HEK293 (cell line): Measurements from ENCODE around the gene BICRAL.

Experiments used
- HOXA7 ChIP-seq: sonication (generic); formaldehyde crosslinking; IDR thresholded peaks from 2 replicates; pipeline ENCODE4 v1.8.1; 2022; ENCODE audit warnings: missing genetic modification reagents, borderline replicate concordance
- INSM2 ChIP-seq: fragments of 450-650 bp; formaldehyde crosslinking; IDR thresholded peaks from 2 replicates; pipeline ENCODE4 v1.5.1; 2016; ENCODE audit warnings: missing biosample characterization, missing genetic modification characterization
- WT1 ChIP-seq: fragments of 450-650 bp; formaldehyde crosslinking; IDR thresholded peaks from 2 replicates; pipeline ENCODE4 v1.5.1; 2016; ENCODE audit warnings: missing biosample characterization, missing genetic modification characterization
- ZFP41 ChIP-seq: fragments of 450-650 bp; formaldehyde crosslinking; IDR thresholded peaks from 2 replicates; pipeline ENCODE4 v1.5.1; 2016; ENCODE audit warnings: missing biosample characterization, missing genetic modification characterization, borderline replicate concordance
- ZNF214 ChIP-seq: fragments of 450-650 bp; formaldehyde crosslinking; IDR thresholded peaks from 2 replicates; pipeline ENCODE4 v1.5.1; 2017; ENCODE audit warnings: missing biosample characterization, mild to moderate bottlenecking, missing genetic modification characterization, borderline replicate concordance
- ZNF248 ChIP-seq: fragments of 450-650 bp; formaldehyde crosslinking; IDR thresholded peaks from 2 replicates; pipeline ENCODE4 v1.5.1; 2017; ENCODE audit warnings: missing biosample characterization, missing genetic modification characterization
- ZNF518A ChIP-seq: fragments of 450-650 bp; formaldehyde crosslinking; conservative IDR thresholded peaks from 2 replicates; pipeline ENCODE4 v1.5.1; 2016; ENCODE audit warnings: low read depth, missing biosample characterization, missing genetic modification characterization
- ZNF580 ChIP-seq: fragments of 450-650 bp; formaldehyde crosslinking; IDR thresholded peaks from 2 replicates; pipeline ENCODE4 v1.5.1; 2016; ENCODE audit warnings: missing biosample characterization, missing genetic modification characterization
- TF ChIP-seq, protein P1 (sequence below): fragments of 450-650 bp; formaldehyde crosslinking; IDR thresholded peaks from 2 replicates; pipeline ENCODE4 v1.5.1; 2016; ENCODE audit warnings: missing biosample characterization, missing genetic modification characterization, low read depth

BICRAL gene

DNA sequence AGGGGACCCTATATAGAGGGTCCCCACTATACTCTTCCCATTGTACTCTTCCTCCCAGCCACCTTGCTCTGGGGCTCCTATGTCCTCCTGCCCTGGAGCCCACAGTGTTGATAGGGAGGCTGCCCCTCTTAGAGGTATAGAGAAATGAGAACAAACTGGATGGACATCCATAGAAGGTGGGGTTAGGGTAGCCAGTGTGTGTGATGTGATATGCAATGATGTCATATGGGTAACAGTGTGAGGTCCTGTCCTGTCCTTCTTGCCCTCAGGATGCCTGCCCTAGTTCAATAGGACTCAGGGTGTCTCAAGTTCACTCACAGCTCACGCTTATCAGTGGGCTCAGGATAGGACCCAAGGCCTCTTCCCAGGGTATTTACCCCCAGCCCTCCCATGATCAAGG, 134.4 kb downstream of the BICRAL start (continued):
- TF ChIP-seq, protein P1, sequence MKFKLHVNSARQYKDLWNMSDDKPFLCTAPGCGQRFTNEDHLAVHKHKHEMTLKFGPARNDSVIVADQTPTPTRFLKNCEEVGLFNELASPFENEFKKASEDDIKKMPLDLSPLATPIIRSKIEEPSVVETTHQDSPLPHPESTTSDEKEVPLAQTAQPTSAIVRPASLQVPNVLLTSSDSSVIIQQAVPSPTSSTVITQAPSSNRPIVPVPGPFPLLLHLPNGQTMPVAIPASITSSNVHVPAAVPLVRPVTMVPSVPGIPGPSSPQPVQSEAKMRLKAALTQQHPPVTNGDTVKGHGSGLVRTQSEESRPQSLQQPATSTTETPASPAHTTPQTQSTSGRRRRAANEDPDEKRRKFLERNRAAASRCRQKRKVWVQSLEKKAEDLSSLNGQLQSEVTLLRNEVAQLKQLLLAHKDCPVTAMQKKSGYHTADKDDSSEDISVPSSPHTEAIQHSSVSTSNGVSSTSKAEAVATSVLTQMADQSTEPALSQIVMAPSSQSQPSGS (tag by site-specific recombination) = peak; percentile 35; the same call in 1 of the 2 replicates
- TF ChIP-seq ZNF248 (tag by site-specific recombination) (no peak), ZFP41 (tag by site-specific recombination) (no peak), ZNF518A (no peak), ZNF580 (tag by site-specific recombination) (no peak), INSM2 (no peak), HOXA7 (CRISPR knock-in tag) (no peak), WT1 (tag by site-specific recombination) (no peak), ZNF214 (tag by site-specific recombination) (no peak)
